ENCODE measurements around the gene TAS2R10. TPM values are rescaled to one million over a fixed set of nuclear protein-coding genes. Genes with fewer than 3 reads are reported as not detected.

TAS2R10 gene
- total and polyA plus RNA-seq, 2 of the 8 experiments (the other 6 are each of a cell fraction or from before 2014, with no cell fraction given): 0.08 TPM; not detected in 1

DNA sequence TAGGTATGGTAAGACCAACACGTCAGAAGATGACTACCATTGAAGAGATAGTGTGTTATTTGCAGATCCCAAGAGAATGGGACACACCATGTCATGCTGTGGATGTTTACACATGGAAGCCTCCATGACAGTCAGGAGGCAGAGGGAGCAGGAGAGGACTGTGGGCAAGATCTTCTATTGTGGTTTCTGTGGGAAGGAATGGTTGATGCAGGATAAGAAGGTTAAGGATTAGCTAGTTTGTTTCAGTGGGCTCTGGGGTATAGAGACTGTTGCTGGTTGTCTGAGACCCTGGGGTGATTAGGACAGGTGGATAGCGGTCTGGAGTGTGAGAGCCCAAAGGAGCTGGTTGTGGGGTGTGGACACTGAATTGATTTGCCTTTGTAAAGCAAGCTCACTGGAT, 47.1 kb downstream of the TAS2R10 start (continued):
- TF ChIP-seq ASH2L (IDR thresholded peaks at IDR 0.05; ENCODE audit: low read length): no peak
- TF ChIP-seq SP2 (IDR thresholded peaks at IDR 0.05; ENCODE audit: low read length): no peak

Small RNA genes lying within 50 kb of the gene (small RNA-seq; reads per million reads assigned to genes)
- gene PRR4 (ENCODE audit: insufficient read depth): not detected

Other genes starting within 250 kb of the TAS2R10 start
- gene MAGOHB, start 212.7 kb downstream of the TAS2R10 start, total RNA-seq (2021; fragmentation: NEBNext Ultra II Directional; extraction: Animal tissue kit (Norgen Biotek cat#: 25700)): 51.9 and 53.7 TPM in 2 replicates
- gene MAGOHB, start 212.7 kb downstream of the TAS2R10 start, polyA plus RNA-seq (2011; rRNA removed): 6.6 and 21.5 TPM in 2 replicates
- gene STYK1, start 152.3 kb downstream of the TAS2R10 start, total RNA-seq (2021; fragmentation: NEBNext Ultra II Directional; extraction: Animal tissue kit (Norgen Biotek cat#: 25700)): 1.1 and 1.6 TPM in 2 replicates
- gene STYK1, start 152.3 kb downstream of the TAS2R10 start, polyA plus RNA-seq (2011; rRNA removed): 0.38 and 0.61 TPM in 2 replicates
- 480 and 495 TPM in 2 replicates for gene YBX3, start 103.0 kb downstream of the TAS2R10 start, total RNA-seq (2021; fragmentation: NEBNext Ultra II Directional; extraction: Animal tissue kit (Norgen Biotek cat#: 25700))
- 83.1 and 155 TPM in 2 replicates for gene YBX3, start 103.0 kb downstream of the TAS2R10 start, polyA plus RNA-seq (2011; rRNA removed)
- not detected in 2 replicates for gene TAS2R7, start 23.7 kb downstream of the TAS2R10 start, total RNA-seq (2021; fragmentation: NEBNext Ultra II Directional; extraction: Animal tissue kit (Norgen Biotek cat#: 25700))
- not detected in 2 replicates for gene TAS2R7, start 23.7 kb downstream of the TAS2R10 start, polyA plus RNA-seq (2011; rRNA removed)
- not detected in 2 replicates for gene TAS2R8, start 19.1 kb downstream of the TAS2R10 start, total RNA-seq (2021; fragmentation: NEBNext Ultra II Directional; extraction: Animal tissue kit (Norgen Biotek cat#: 25700))
- not detected in 2 replicates for gene TAS2R8, start 19.1 kb downstream of the TAS2R10 start, polyA plus RNA-seq (2011; rRNA removed)
- not detected in 2 replicates for gene TAS2R9, start 16.2 kb downstream of the TAS2R10 start, total RNA-seq (2021; fragmentation: NEBNext Ultra II Directional; extraction: Animal tissue kit (Norgen Biotek cat#: 25700))
- gene TAS2R9, start 16.2 kb downstream of the TAS2R10 start, polyA plus RNA-seq (2011; rRNA removed): not detected in 2 replicates
- gene PRR4, start 23.1 kb upstream of the TAS2R10 start, total RNA-seq (2021; fragmentation: NEBNext Ultra II Directional; extraction: Animal tissue kit (Norgen Biotek cat#: 25700)): 2.0 TPM in 1 of 2 replicates, not detected in the other
- gene PRR4, start 23.1 kb upstream of the TAS2R10 start, polyA plus RNA-seq (2011; rRNA removed): 1.9 and 11.2 TPM in 2 replicates
- 4.3 and 6.5 TPM in 2 replicates for gene PRH1, start 57.9 kb upstream of the TAS2R10 start, total RNA-seq (2021; fragmentation: NEBNext Ultra II Directional; extraction: Animal tissue kit (Norgen Biotek cat#: 25700))
- gene PRH1, start 57.9 kb upstream of the TAS2R10 start, polyA plus RNA-seq (2011; rRNA removed): 2.1 and 4.5 TPM in 2 replicates
- gene TAS2R13, start 83.2 kb upstream of the TAS2R10 start, total RNA-seq (2021; fragmentation: NEBNext Ultra II Directional; extraction: Animal tissue kit (Norgen Biotek cat#: 25700)): 0.17 TPM in 1 of 2 replicates, not detected in the other
- gene TAS2R13, start 83.2 kb upstream of the TAS2R10 start, polyA plus RNA-seq (2011; rRNA removed): 0.09 TPM in 1 of 2 replicates, not detected in the other
- not detected in 2 replicates for gene PRH2, start 102.9 kb upstream of the TAS2R10 start, total RNA-seq (2021; fragmentation: NEBNext Ultra II Directional; extraction: Animal tissue kit (Norgen Biotek cat#: 25700))
- 0.16 TPM in 1 of 2 replicates, not detected in the other for gene PRH2, start 102.9 kb upstream of the TAS2R10 start, polyA plus RNA-seq (2011; rRNA removed)
- 0.78 and 0.80 TPM in 2 replicates for gene TAS2R14, start 112.9 kb upstream of the TAS2R10 start, total RNA-seq (2021; fragmentation: NEBNext Ultra II Directional; extraction: Animal tissue kit (Norgen Biotek cat#: 25700))
- gene TAS2R14, start 112.9 kb upstream of the TAS2R10 start, polyA plus RNA-seq (2011; rRNA removed): 0.67 and 1.1 TPM in 2 replicates
- gene TAS2R50, start 160.6 kb upstream of the TAS2R10 start, total RNA-seq (2021; fragmentation: NEBNext Ultra II Directional; extraction: Animal tissue kit (Norgen Biotek cat#: 25700)): 0.33 and 0.50 TPM in 2 replicates
- 0.11 TPM in 1 of 2 replicates, not detected in the other for gene TAS2R50, start 160.6 kb upstream of the TAS2R10 start, polyA plus RNA-seq (2011; rRNA removed)
- gene TAS2R20, start 171.9 kb upstream of the TAS2R10 start, total RNA-seq (2021; fragmentation: NEBNext Ultra II Directional; extraction: Animal tissue kit (Norgen Biotek cat#: 25700)): 0.54 and 0.71 TPM in 2 replicates
- 0.17 and 0.57 TPM in 2 replicates for gene TAS2R20, start 171.9 kb upstream of the TAS2R10 start, polyA plus RNA-seq (2011; rRNA removed)
- 0.99 and 1.1 TPM in 2 replicates for gene TAS2R19, start 196.3 kb upstream of the TAS2R10 start, total RNA-seq (2021; fragmentation: NEBNext Ultra II Directional; extraction: Animal tissue kit (Norgen Biotek cat#: 25700))
- gene TAS2R19, start 196.3 kb upstream of the TAS2R10 start, polyA plus RNA-seq (2011; rRNA removed): 0.35 and 0.97 TPM in 2 replicates
- gene TAS2R31, start 205.0 kb upstream of the TAS2R10 start, total RNA-seq (2021; fragmentation: NEBNext Ultra II Directional; extraction: Animal tissue kit (Norgen Biotek cat#: 25700)): 1.4 and 1.5 TPM in 2 replicates
- gene TAS2R31, start 205.0 kb upstream of the TAS2R10 start, polyA plus RNA-seq (2011; rRNA removed): 0.13 and 0.24 TPM in 2 replicates
- 0.48 TPM in 1 of 2 replicates, not detected in the other for gene TAS2R46, start 235.9 kb upstream of the TAS2R10 start, total RNA-seq (2021; fragmentation: NEBNext Ultra II Directional; extraction: Animal tissue kit (Norgen Biotek cat#: 25700))
- gene TAS2R46, start 235.9 kb upstream of the TAS2R10 start, polyA plus RNA-seq (2011; rRNA removed): 0.14 TPM in 2 replicates

All from H1 (cell line).